HEK293T (cell line): ENCODE data around the gene DIAPH3.
A peak's percentile ranks its signal among the peaks of the same experiment; 100 is the strongest.
"Not testable (repeated sequence)": the region's sequence is repeated elsewhere in the genome, so short reads cannot be mapped to it uniquely, and the experiment has no call there.

ENCODE experiments used
- CTCF ChIA-PET: fragments of 350-600 bp; formaldehyde crosslinking; extraction: SDS; loops from one replicate; lab custom pipeline; 2021; ENCODE audit warnings: antibody characterized with exemption, inconsistent platforms; lab: Yijun Ruan, JAX
- POLR2A ChIA-PET: fragments of 350-600 bp; formaldehyde crosslinking; extraction: SDS; loops from one replicate; lab custom pipeline; 2020; ENCODE audit warnings: antibody characterized with exemption, inconsistent platforms; lab: Yijun Ruan, JAX
- DNase-seq: peaks from one replicate; pipeline ENCODE4 v3.0.0; 2012; ENCODE audit warnings: mixed read lengths; ENCODE audit errors: extremely low spot score
- ARNT ChIP-seq: fragments of 450-650 bp; IDR thresholded peaks from 2 replicates; pipeline ENCODE4 v1.6.1; 2017; ENCODE audit warnings: mild to moderate bottlenecking
- BHLHE40 ChIP-seq: fragments of 450-650 bp; IDR thresholded peaks from 2 replicates; pipeline ENCODE4 v1.6.1; 2016; ENCODE audit warnings: mild to moderate bottlenecking, moderate library complexity, borderline replicate concordance
- CTBP1 ChIP-seq: fragments of 450-650 bp; IDR thresholded peaks from 2 replicates; pipeline ENCODE4 v1.6.1; 2016; ENCODE audit warnings: borderline replicate concordance
- ELF4 ChIP-seq: fragments of 450-650 bp; IDR thresholded peaks from 2 replicates; pipeline ENCODE4 v1.6.1; 2017; ENCODE audit warnings: antibody characterized with exemption
- FOXA1 ChIP-seq: fragments of 450-650 bp; IDR thresholded peaks from 2 replicates; pipeline ENCODE4 v1.6.1; 2016; ENCODE audit warnings: mild to moderate bottlenecking
- FOXK2 ChIP-seq: fragments of 450-650 bp; IDR thresholded peaks from 2 replicates; pipeline ENCODE4 v1.6.1; 2016; ENCODE audit warnings: mild to moderate bottlenecking
- FOXM1 ChIP-seq: fragments of 450-650 bp; IDR thresholded peaks from 2 replicates; pipeline ENCODE4 v1.6.1; 2017; ENCODE audit warnings: mild to moderate bottlenecking, borderline replicate concordance
- HDGF ChIP-seq: fragments of 450-650 bp; IDR thresholded peaks from 2 replicates; pipeline ENCODE4 v1.6.1; 2017; ENCODE audit warnings: antibody characterized with exemption, borderline replicate concordance
- L3MBTL2 ChIP-seq: fragments of 450-650 bp; conservative IDR thresholded peaks from 2 replicates; pipeline ENCODE4 v1.6.1; 2016; ENCODE audit warnings: mild to moderate bottlenecking
- LEF1 ChIP-seq: fragments of 450-650 bp; IDR thresholded peaks from 2 replicates; pipeline ENCODE4 v1.6.1; 2017; ENCODE audit warnings: mild to moderate bottlenecking, borderline replicate concordance
- NFRKB ChIP-seq: fragments of 450-650 bp; IDR thresholded peaks from 2 replicates; pipeline ENCODE4 v1.6.1; 2016; ENCODE audit warnings: mild to moderate bottlenecking, moderate library complexity
- PKNOX1 ChIP-seq: fragments of 450-650 bp; IDR thresholded peaks from 2 replicates; pipeline ENCODE4 v1.6.1; 2016
- SP1 ChIP-seq: fragments of 450-650 bp; IDR thresholded peaks from 2 replicates; pipeline ENCODE4 v1.6.1; 2017
- SUZ12 ChIP-seq: fragments of 450-650 bp; IDR thresholded peaks from 2 replicates; pipeline ENCODE4 v1.6.1; 2016; ENCODE audit warnings: mild to moderate bottlenecking
- TARDBP ChIP-seq: fragments of 450-650 bp; IDR thresholded peaks from 2 replicates; pipeline ENCODE4 v1.6.1; 2016
- ZNF384 ChIP-seq: fragments of 450-650 bp; IDR thresholded peaks from 2 replicates; pipeline ENCODE4 v1.6.1; 2016

Gene DIAPH3

DNA sequence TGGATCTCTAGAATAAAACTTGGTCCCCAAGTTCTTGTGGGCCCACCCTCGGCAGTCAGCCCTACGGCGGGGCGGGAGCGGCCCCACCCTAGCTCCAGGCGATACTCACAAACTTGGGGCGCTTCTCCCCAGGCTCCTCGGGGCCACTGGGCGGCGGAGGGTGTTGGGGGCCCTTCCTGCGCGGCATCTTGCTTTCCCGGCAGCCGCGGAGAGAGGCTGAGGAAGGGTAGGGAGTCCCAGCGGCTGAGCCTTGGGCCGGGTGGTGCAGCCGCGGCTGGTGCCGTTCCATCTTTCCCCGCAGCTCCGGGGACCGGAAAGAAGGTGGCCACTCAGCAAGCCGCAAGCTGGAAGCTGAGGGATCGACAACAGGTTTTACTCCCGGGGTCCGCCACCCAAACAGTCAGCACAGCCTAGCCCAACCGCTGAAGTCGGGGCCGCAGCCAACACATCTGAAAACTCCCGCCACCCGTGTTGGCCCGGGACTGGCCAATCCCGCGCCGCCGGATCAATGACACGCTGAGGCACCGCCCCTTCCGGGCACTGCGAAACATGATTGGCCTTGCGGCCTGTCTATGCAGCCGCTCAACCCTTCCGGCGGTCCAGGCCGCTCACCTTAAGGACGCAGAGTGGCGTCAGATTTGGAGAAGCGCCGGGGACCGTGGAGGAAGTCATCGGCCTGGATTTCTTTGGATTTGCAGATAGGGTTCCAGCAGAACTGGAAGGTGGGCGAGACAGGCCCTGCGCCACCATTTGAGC lies at the start of gene DIAPH3:
DIAPH3 (minus strand) TSS at position 451 of the 756 bp plus-strand sequence; CDS start at position 289, 162 bp downstream.
- TF ChIP-seq FOXK2 (no peak), PKNOX1 (peak; percentile 99), L3MBTL2 (peak; percentile 62), ARNT (no peak), ELF4 (peak; percentile 59)
- ChIA-PET POLR2A (interaction anchor here (2.7 kb wide), 1 partner anchor 16 kb away, joined by 8 read pairs; no protein-coding TSS in a partner anchor), CTCF (no interaction called here)
- DNase-seq = peak; percentile 93

GRCh38 chr13:60213236-60213744 lies 49.6 kb upstream of the DIAPH3 start:
- ChIA-PET CTCF (interaction anchor here (0.6 to 0.7 kb wide), 3 partner anchors 9 to 104 kb away, joined by 5 to 9 read pairs (median 6); no protein-coding TSS in a partner anchor), POLR2A (no interaction called here)
- no peak for DNase-seq
- TF ChIP-seq FOXM1 (no peak), BHLHE40 (no peak), L3MBTL2 (no peak), FOXA1 (no peak), HDGF (no peak), CTBP1 (no peak), PKNOX1 (no peak), LEF1 (no peak), FOXK2 (no peak)

DNA sequence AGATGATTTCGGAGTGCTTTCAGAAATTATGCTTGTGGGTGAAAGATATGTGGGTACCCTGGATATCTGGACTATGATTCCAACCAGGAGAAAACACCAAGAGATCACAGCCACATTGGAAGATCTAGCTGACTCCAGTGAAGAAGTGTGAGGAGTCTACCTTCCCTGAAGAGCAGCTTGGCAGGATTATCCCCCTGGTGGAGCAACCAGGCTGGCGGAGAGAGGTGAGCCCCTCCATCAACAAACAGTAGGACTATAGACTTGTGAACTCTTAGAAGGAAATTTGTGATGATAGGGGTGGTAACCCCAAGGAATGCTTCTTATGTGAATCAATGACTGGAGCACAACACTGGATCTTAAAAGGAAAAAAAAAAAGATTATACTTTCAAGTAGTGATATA lies 47.8 kb upstream of the DIAPH3 start:
- ChIA-PET CTCF (no interaction called here), POLR2A (no interaction called here)
- no peak for DNase-seq
- no peak for TF ChIP-seq NFRKB
- no peak for TF ChIP-seq PKNOX1
- no peak for TF ChIP-seq ZNF384
- no peak for TF ChIP-seq FOXM1
- no peak for TF ChIP-seq FOXK2
- TF ChIP-seq FOXA1 = no peak
- TF ChIP-seq LEF1 = no peak
- TF ChIP-seq SUZ12 = no peak
- no peak for TF ChIP-seq ARNT
- TF ChIP-seq CTBP1 = no peak
- TF ChIP-seq TARDBP = no peak
- TF ChIP-seq ELF4 = no peak
- TF ChIP-seq BHLHE40 = no peak
- no peak for TF ChIP-seq HDGF
- TF ChIP-seq SP1 = no peak

DNA sequence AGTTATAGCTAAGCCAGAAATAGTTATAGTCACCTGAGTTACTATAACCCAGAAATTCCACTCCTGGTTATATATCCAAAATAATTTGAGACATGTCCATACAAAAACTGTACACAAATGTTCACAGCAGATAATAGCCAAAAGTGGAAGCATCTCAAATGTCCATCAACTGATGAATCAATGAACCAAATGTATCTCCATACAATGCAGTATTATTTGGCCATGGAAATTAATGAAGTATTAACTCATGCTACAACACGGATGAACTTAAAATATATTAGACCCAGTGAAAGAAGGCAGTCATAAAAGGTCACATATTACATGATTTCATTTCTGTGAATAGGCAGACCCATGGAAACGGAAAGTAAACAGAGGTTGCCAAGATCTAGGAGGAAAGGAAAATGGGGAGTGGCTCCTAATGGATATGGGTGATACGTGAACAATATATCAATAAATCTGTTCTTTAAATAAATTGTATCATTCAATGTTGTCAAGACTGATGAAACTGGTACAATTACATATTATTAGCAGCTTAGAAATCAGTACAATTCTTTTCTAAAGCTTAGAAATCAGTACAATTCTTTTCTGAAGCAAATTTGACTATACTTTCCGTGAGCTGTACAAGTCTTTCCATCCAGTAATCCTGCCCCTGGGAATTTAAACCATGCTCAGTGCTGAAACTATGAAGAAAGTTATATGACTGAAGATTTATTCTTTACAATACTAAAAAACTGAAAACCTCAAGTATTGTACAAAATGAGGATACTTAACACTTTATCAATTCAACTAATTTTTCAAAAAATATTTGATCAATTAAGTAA lies 47.0 kb upstream of the DIAPH3 start:
- no peak for TF ChIP-seq PKNOX1
- TF ChIP-seq FOXM1 = no peak
- no peak for TF ChIP-seq ZNF384
- TF ChIP-seq HDGF = no peak
- no peak for TF ChIP-seq ELF4
- TF ChIP-seq FOXK2 = no peak
- TF ChIP-seq ARNT = no peak
- no peak for TF ChIP-seq BHLHE40
- no peak for TF ChIP-seq L3MBTL2
- TF ChIP-seq FOXA1 = no peak
- no peak for TF ChIP-seq CTBP1
- TF ChIP-seq SUZ12 = no peak
- ChIA-PET CTCF (interaction anchor here (0.7 kb wide), 1 partner anchor 452 kb away, joined by 3 read pairs; no protein-coding TSS in a partner anchor), POLR2A (no interaction called here)
- DNase-seq = no peak

DNA sequence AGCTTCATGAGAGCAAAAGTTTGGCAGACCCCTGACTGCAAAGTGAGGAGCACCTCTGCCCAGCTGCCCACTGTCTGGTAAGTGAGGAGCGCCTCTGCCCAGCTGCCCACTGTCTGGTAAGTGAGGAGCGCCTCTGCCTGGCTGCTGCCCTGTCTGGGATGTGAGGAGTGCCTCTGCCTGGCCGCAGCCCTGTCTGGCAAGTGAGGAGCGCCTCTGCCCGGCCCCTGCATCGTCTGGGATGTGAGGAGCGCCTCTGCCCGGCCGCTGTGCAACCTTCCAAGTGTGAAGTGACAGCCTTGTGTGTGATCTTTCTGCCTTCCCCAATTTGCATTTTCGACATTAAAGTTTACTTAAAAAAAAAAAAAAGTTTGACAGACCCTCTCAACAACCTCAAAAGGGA lies 41.8 kb upstream of the DIAPH3 start:
- CTCF ChIA-PET, DNase-seq: not testable (repeated sequence)

More for the DNA sequence above, 41.8 kb upstream of the DIAPH3 start:
- POLR2A ChIA-PET = not testable (repeated sequence)
